Fibroblast of the aortic adventitia (primary cell): Measurements from ENCODE around the gene APBB1. TPM values are rescaled to one million over a fixed set of nuclear protein-coding genes. Genes with fewer than 3 reads are reported as not detected.
A peak's percentile ranks its signal among the peaks of the same experiment; 100 is the strongest.

Experiments used
- DNase-seq: peaks from one replicate; pipeline ENCODE4 v3.0.0-alpha.2; 2010; ENCODE audit warnings: low read depth
- H3K4me3 ChIP-seq: 2 replicates; pipeline ENCODE4 v1.5.1; 2011; ENCODE audit warnings: low read depth, mild to moderate bottlenecking, control low read depth, low read length, moderate library complexity
- total RNA-seq: library from RNA; depleted of rRNA; stranded (reverse); fragments of >200 nt; gene quantifications from 2 replicates; pipeline ENCODE4 v1.2.3, GENCODE V29; 2012; ENCODE audit warnings: low replicate concordance
- TF ChIP-seq, protein P1 (sequence below): IDR thresholded peaks from 2 replicates; pipeline ENCODE4 v1.5.1; 2011; ENCODE audit warnings: mild to moderate bottlenecking, low read length, control low read depth, inconsistent platforms; ENCODE audit not compliant: insufficient read depth

The APBB1 gene
- 41.8 and 52.4 TPM in 2 replicates for total RNA-seq

DNA sequence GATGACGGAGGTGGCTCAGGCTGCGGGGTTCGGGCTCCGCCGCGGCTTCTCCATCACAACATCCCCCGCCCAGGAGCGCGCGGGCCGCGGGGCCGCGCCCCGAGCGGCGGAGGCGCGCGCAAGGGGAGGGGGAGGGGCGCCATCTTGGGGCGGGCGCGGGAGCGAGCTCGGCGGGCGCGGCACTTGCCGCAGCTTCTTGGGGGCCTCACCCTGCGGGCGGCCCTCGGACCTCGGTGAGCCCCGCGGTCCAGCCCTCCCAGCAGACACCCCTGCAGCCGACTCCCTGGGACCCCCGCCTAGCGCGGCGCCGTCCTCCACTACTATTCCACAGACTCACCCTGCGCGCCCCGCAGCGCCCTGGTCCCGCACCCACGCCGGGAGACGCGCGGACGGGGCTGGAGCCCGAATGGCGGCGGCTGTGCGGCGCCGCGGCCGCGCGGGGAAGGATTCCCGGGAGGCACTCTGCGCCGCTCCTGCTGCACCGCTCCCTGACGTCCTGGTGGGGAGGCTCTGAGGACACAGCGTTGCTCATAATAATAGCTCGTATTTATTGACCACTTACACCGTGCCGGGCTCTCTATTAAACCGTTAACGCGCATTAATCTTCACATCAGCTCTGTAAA lies at the start of gene APBB1:
APBB1 (minus strand) TSS at position 86 of the 623 bp plus-strand sequence. CDS start 7,747 bp downstream, outside the sequence.
- H3K4me3 ChIP-seq: peak within 1 kb of the TSS; percentile 80
- TF ChIP-seq, protein P1, sequence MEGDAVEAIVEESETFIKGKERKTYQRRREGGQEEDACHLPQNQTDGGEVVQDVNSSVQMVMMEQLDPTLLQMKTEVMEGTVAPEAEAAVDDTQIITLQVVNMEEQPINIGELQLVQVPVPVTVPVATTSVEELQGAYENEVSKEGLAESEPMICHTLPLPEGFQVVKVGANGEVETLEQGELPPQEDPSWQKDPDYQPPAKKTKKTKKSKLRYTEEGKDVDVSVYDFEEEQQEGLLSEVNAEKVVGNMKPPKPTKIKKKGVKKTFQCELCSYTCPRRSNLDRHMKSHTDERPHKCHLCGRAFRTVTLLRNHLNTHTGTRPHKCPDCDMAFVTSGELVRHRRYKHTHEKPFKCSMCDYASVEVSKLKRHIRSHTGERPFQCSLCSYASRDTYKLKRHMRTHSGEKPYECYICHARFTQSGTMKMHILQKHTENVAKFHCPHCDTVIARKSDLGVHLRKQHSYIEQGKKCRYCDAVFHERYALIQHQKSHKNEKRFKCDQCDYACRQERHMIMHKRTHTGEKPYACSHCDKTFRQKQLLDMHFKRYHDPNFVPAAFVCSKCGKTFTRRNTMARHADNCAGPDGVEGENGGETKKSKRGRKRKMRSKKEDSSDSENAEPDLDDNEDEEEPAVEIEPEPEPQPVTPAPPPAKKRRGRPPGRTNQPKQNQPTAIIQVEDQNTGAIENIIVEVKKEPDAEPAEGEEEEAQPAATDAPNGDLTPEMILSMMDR: peak; percentile 18
- DNase-seq: peak; percentile 47

DNA sequence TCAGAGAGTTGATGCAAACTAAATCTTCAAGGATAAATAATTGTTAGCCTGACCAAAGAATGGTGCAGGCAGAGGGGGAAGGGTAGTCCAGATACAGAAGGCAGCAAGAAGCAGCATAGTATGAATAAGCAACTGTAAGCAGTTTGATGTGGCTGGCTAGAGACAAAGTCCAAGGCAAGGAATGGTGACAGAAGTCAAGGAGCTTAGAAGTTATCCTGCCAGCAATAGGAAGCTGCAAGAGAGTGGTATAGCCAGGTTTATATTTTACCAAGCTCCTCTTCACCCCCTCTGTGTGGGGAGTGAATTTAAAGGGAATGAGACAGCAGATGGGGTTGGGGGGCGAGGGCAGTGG lies 40.2 kb upstream of the APBB1 start:
- TF ChIP-seq, protein P1: no peak
- no peak for DNase-seq
- no peak overlapping the region for H3K4me3 ChIP-seq

- H3K4me3 ChIP-seq: no peak overlapping the region
- no peak for DNase-seq
- TF ChIP-seq, protein P1: no peak
These were observed 39.6 kb upstream of the APBB1 start for GRCh38 chr11:6458352-6459098.

DNA sequence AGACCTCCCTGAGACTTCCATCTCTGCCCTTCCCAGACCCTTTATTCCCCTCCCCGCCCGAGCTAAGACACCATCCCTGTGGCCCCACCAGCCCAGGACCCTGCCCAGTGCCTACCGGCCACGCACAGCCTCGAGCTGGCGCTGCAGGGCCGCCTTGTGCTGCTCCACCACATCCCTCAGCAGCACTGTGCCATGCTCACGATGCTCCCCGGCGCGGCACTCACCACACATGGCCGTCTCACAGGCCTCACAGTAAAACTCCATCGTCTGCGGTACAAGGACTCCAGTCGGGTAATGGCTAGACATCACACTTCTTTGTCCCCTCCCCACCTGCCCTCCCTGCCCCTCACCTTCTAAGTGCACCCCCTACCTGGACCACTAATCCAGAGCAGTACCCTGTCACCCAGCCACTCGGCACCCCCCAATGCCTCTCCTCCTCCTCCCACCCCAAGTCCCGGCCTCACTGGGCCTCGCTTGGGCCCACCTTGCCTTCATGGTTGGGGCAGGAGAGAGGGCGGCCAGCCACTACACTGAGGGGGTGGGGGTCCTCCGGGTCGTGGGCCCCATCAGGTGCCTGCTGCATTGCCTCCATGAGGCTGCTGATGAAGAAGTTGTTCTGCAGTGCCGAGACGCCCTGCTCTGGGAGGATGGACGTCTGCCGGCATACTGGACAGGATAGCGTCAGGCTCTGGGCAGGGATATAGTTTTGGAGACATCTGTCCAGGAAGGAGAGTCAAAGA lies 38.9 kb upstream of the APBB1 start:
- no peak for DNase-seq
- TF ChIP-seq, protein P1: no peak

DNA sequence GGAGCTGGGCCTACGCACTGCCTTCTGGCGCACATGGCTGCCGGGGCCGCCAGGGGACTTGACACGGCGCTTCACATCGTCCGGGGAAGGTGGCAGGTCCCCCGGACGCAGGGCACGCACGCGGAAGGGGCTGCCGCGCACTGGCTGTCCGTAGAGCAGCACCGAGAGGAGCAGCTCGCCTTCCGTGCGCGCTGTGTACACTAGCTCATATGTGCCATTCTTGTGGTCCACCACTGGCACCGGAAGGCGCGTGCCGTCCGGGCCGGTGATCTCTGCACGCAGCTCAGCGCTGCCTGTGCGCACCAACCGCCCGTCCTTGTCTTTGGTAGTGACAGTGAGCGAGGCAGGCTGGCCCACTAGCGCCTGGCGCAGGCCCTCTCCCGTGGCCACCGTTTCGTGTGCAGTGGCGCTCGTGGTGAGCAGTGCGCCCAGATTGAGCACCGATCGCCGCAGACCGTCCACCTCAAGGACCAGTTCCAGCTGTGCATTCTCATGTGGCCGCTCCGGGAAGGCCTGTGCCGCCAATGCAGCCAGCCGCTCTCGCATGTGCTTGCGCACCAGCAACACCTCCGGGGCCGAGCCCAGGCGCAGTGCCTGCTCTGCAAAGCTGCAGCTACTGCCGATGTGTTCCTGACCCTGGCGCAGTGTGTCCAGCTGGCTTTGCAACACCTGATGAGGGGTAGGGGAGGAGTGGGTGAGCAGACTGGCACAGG lies 37.6 kb upstream of the APBB1 start:
- TF ChIP-seq, protein P1: no peak
- H3K4me3 ChIP-seq: no peak overlapping the region
- no peak for DNase-seq

More for the DNA sequence above, 38.9 kb upstream of the APBB1 start:
- H3K4me3 ChIP-seq: no peak overlapping the region

DNA sequence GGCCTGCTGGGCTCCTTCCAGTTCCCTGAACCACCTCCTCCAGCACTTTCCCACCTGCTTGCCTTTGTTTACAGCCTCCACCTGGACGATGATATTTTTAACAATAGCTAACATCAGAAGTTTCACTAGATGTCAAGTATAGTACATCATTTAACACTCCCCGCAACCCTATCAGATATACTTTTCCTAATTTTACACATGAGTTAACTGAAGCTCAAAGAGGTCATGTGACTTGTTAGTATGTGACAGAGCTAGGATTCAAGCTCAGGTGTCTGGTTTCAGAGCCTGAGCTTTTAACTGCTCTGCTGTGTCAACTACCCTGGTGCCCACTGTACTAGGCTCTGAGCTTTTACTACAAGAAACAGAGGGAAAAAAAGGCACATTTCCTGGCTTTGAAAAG lies 36.2 kb upstream of the APBB1 start:
- DNase-seq: no peak
- H3K4me3 ChIP-seq: no peak overlapping the region
- TF ChIP-seq, protein P1: no peak
